ENCODE measurements around the gene FGF14.

GRCh38 chr13:102367836-102368235 is 34.0 kb downstream of the FGF14 start:
- TF ChIP-seq POLR2A (IDR thresholded peaks at IDR 0.05) (no peak), CTCF (IDR thresholded peaks at IDR 0.05) (no peak)
